IPS-20b (cell line): ENCODE results near the gene EPS8L3.
"Not testable (repeated sequence)": the region's sequence is repeated elsewhere in the genome, so short reads cannot be mapped to it uniquely, and the experiment has no call there.

Experiments used
- H3K27ac ChIP-seq: one replicate; pipeline ENCODE4 v1.5.1; 2013; ENCODE audit warnings: low read length
- H3K27me3 ChIP-seq: 2 replicates; pipeline ENCODE4 v1.6.1; 2013; ENCODE audit warnings: mild to moderate bottlenecking, low read length, inconsistent platforms; ENCODE audit not compliant: insufficient read depth
- H3K36me3 ChIP-seq: 2 replicates; pipeline ENCODE4 v1.6.1; 2013; ENCODE audit warnings: low read depth, mild to moderate bottlenecking, inconsistent platforms, low read length, moderate library complexity; ENCODE audit not compliant: insufficient read depth
- H3K4me1 ChIP-seq: 2 replicates; pipeline ENCODE4 v1.6.1; 2013; ENCODE audit warnings: mild to moderate bottlenecking, control low read depth, inconsistent platforms, low read length, moderate library complexity; ENCODE audit not compliant: insufficient read depth
- H3K4me3 ChIP-seq: 2 replicates; pipeline ENCODE4 v1.5.1; 2013; ENCODE audit warnings: mild to moderate bottlenecking, low read length, inconsistent platforms
- H3K9ac ChIP-seq: 2 replicates; pipeline ENCODE4 v1.6.1; 2013; ENCODE audit warnings: low read depth, mild to moderate bottlenecking, inconsistent platforms, low read length, moderate library complexity
- H3K9me3 ChIP-seq: 2 replicates; pipeline ENCODE4 v1.6.1; 2013; ENCODE audit warnings: mild to moderate bottlenecking, low read depth, low read length, inconsistent platforms; ENCODE audit not compliant: insufficient read depth

The EPS8L3 gene

GRCh38 chr1:109756848-109757521, 6.7 kb downstream of the EPS8L3 start:
- Histone ChIP-seq H3K4me1 (no peaks in the 10 kb centered on the region), H3K9ac (no peak overlapping the region), H3K4me3 (no peak overlapping the region), H3K27me3 (no peaks in the 10 kb centered on the region), H3K9me3 (no peaks in the 10 kb centered on the region), H3K36me3 (no peaks in the 10 kb centered on the region), H3K27ac (no peak overlapping the region)

GRCh38 chr1:109756325-109756724, 7.4 kb downstream of the EPS8L3 start:
- not testable (repeated sequence) for H3K27ac ChIP-seq, H3K36me3 ChIP-seq, H3K9ac ChIP-seq, H3K4me1 ChIP-seq, H3K9me3 ChIP-seq, H3K27me3 ChIP-seq, H3K4me3 ChIP-seq

DNA sequence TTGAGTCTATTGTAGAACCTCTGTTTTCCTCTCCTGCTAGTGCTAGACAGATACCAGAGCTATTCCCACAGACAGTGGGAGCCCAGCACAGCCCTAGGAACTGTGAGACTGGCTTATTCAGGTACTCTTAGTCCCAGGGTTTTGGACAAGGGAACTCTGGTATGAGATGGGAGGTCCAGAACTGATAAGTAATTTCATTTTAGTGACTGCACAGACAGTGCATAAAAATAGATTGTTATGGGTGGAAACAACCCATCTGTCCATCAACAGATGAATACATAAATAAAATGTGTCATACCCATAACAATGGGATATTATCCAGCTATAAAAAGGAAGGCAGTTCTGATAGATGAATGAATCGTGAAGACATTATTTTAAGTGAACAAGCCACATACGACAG, 9.0 kb downstream of the EPS8L3 start:
- H3K4me1 ChIP-seq, result no peaks in the 10 kb centered on the region
- no peak overlapping the region for H3K27ac ChIP-seq
- no peak overlapping the region for H3K9ac ChIP-seq
- H3K36me3 ChIP-seq, result no peaks in the 10 kb centered on the region
- 0 out of 2 replicates have a peak, but pooled peaks cover 1% of the 10 kb centered on the region for H3K9me3 ChIP-seq
- H3K4me3 ChIP-seq, result no peak overlapping the region
- no peaks in the 10 kb centered on the region for H3K27me3 ChIP-seq

- Histone ChIP-seq H3K9ac (no peak overlapping the region), H3K27ac (no peak overlapping the region), H3K36me3 (no peaks in the 10 kb centered on the region), H3K4me1 (no peaks in the 10 kb centered on the region), H3K4me3 (no peak overlapping the region), H3K27me3 (no peaks in the 10 kb centered on the region), H3K9me3 (peaks cover 12% of the 10 kb centered on the region; the same call in 1 of the 2 replicates)
Observed at GRCh38 chr1:109751531-109752260, 12.0 kb downstream of the EPS8L3 start.

GRCh38 chr1:109750920-109751319, 12.8 kb downstream of the EPS8L3 start:
- Histone ChIP-seq H3K4me3 (no peak overlapping the region), H3K27me3 (no peaks in the 10 kb centered on the region), H3K9me3 (peaks cover 12% of the 10 kb centered on the region; the same call in 1 of the 2 replicates), H3K9ac (no peak overlapping the region), H3K4me1 (no peaks in the 10 kb centered on the region), H3K27ac (no peak overlapping the region), H3K36me3 (no peaks in the 10 kb centered on the region)

- H3K36me3 ChIP-seq, result no peaks in the 10 kb centered on the region
- H3K9me3 ChIP-seq, result peaks cover 12% of the 10 kb centered on the region; the same call in 1 of the 2 replicates
- H3K27me3 ChIP-seq, result no peaks in the 10 kb centered on the region
- H3K4me1 ChIP-seq, result no peaks in the 10 kb centered on the region
- H3K4me3 ChIP-seq, result no peak overlapping the region
- no peak overlapping the region for H3K9ac ChIP-seq
- H3K27ac ChIP-seq, result no peak overlapping the region
Observed at GRCh38 chr1:109750241-109750882, 13.4 kb downstream of the EPS8L3 start.

DNA sequence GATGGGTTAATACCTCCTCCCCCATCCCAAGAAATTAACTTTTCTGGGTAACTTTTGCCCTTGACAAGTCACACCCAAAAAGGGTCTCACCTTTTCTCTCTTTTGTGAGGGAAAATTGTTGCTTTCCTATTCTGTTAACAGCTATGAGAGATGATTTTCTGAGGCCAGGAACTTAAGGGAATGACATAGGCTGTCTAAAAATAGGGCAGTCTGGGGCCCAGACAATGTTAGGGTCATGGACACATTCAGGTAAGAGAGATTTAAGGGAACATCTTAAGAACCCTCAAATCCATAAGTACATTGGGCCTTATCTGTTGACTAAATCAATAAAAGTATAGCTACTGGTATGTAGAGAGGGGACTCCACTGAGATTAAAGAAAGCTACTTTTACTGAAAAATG, 14.5 kb downstream of the EPS8L3 start:
- H3K4me1 ChIP-seq, result no peaks in the 10 kb centered on the region
- no peak overlapping the region for H3K9ac ChIP-seq
- H3K36me3 ChIP-seq, result no peaks in the 10 kb centered on the region
- H3K4me3 ChIP-seq, result no peak overlapping the region
- no peaks in the 10 kb centered on the region for H3K27me3 ChIP-seq
- no peak overlapping the region for H3K27ac ChIP-seq
- peaks cover 12% of the 10 kb centered on the region; the same call in 1 of the 2 replicates for H3K9me3 ChIP-seq

DNA sequence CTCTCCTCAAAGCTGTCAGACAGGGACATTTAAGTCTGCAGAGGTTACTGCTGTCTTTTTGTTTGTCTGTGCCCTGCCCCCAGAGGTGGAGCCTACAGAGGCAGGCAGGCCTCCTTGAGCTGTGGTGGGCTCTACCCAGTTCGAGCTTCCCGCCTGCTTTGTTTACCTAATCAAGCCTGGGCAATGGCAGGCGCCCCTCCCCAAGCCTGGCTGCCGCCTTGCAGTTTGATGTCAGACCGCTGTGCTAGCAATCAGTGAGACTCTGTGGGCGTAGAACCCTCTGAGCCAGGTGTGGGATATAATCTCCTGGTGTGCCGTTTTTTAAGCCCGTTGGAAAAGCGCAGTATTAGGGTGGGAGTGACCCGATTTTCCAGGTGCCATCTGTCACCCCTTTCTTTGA, 15.4 kb downstream of the EPS8L3 start:
- H3K9me3 ChIP-seq, result peaks cover 12% of the 10 kb centered on the region; the same call in 1 of the 2 replicates
- not testable (repeated sequence) for H3K27ac ChIP-seq

GRCh38 chr1:109740615-109741373, 22.9 kb downstream of the EPS8L3 start, which contains the start of gene GSTM3:
TSS of gene GSTM3 (minus strand) at chr1:109741038. CDS start at chr1:109740287, 751 bp downstream.
- peak within 1 kb of the TSS; percentile 69 for H3K4me3 ChIP-seq
- H3K9ac ChIP-seq, result peak within 1 kb of the TSS; percentile 31; the same call in 1 of the 2 replicates

More for the DNA sequence above, 15.4 kb downstream of the EPS8L3 start:
- not testable (repeated sequence) for H3K4me1 ChIP-seq, H3K9ac ChIP-seq, H3K36me3 ChIP-seq, H3K27me3 ChIP-seq, H3K4me3 ChIP-seq

GRCh38 chr1:109739738-109740614, 23.7 kb downstream of the EPS8L3 start:
- Histone ChIP-seq H3K36me3 (no peaks in the 10 kb centered on the region), H3K9ac (peak overlapping the region; percentile 31; the same call in 1 of the 2 replicates), H3K9me3 (no peaks in the 10 kb centered on the region), H3K27me3 (peaks cover 61% of the 10 kb centered on the region), H3K4me3 (peak overlapping the region; percentile 69), H3K27ac (no peak overlapping the region), H3K4me1 (peaks cover 2% of the 10 kb centered on the region; the same call in 1 of the 2 replicates)

More at GRCh38 chr1:109740615-109741373, 22.9 kb downstream of the EPS8L3 start, which contains the start of gene GSTM3:
- H3K36me3 ChIP-seq, result no peaks in the 10 kb centered on the region
- H3K9me3 ChIP-seq, result no peaks in the 10 kb centered on the region
- H3K4me1 ChIP-seq, result peaks cover 2% of the 10 kb centered on the region; the same call in 1 of the 2 replicates
- no peak within 1 kb of the TSS for H3K27ac ChIP-seq
- H3K27me3 ChIP-seq, result peaks cover 61% of the 10 kb centered on the region
